SK-N-SH treated with all-trans-retinoic acid at 6 μM for 48 hours (cell line): ENCODE results near the gene SULT1C4.

Experiments used
- ATAC-seq: fragments of 200-7000 bp; cut with Tn5 transposase; 3 replicates; pipeline ENCODE4 v1.9.1; 2020; ENCODE audit warnings: mild to moderate bottlenecking, moderate library complexity
- ARNTL ChIP-seq: fragments of 450-650 bp; formaldehyde crosslinking; IDR thresholded peaks from 2 replicates; pipeline ENCODE4 v1.5.0; 2020; ENCODE audit warnings: low read depth, mild to moderate bottlenecking, moderate library complexity, borderline replicate concordance
- BACH2 ChIP-seq: fragments of 250-450 bp; sonication (Bioruptor Pico); IDR thresholded peaks from 2 replicates; pipeline ENCODE4 v1.9.0; 2021; ENCODE audit warnings: mild to moderate bottlenecking, borderline replicate concordance
- CSDC2 ChIP-seq: fragments of 250-450 bp; sonication (Bioruptor Pico); IDR thresholded peaks from 2 replicates; pipeline ENCODE4 v1.5.0; 2020; ENCODE audit warnings: mild to moderate bottlenecking, moderate library complexity
- ESRRG ChIP-seq: fragments of 250-450 bp; sonication (Bioruptor Pico); IDR thresholded peaks from 2 replicates; pipeline ENCODE4 v1.6.1; 2021; ENCODE audit warnings: mild to moderate bottlenecking
- GLIS3 ChIP-seq: fragments of 250-450 bp; sonication (Bioruptor Pico); IDR thresholded peaks from 2 replicates; pipeline ENCODE4 v1.5.0; 2020; ENCODE audit warnings: mild to moderate bottlenecking, moderate library complexity
- ISL1 ChIP-seq: fragments of 250-450 bp; sonication (Bioruptor Pico); IDR thresholded peaks from 2 replicates; pipeline ENCODE4 v2.1.2; 2022; ENCODE audit warnings: mild to moderate bottlenecking, moderate library complexity
- OSR1 ChIP-seq: fragments of 250-450 bp; sonication (Bioruptor Pico); IDR thresholded peaks from 2 replicates; pipeline ENCODE4 v1.8.0; 2022; ENCODE audit warnings: moderate library complexity, mild to moderate bottlenecking, inconsistent platforms
- PPARA ChIP-seq: fragments of 250-450 bp; sonication (Bioruptor Pico); IDR thresholded peaks from 2 replicates; pipeline ENCODE4 v1.5.0; 2020; ENCODE audit warnings: mild to moderate bottlenecking, borderline replicate concordance
- RARB ChIP-seq: fragments of 250-450 bp; sonication (Bioruptor Pico); IDR thresholded peaks from 2 replicates; pipeline ENCODE4 v1.8.0; 2021; ENCODE audit warnings: mild to moderate bottlenecking, moderate library complexity
- SNAI2 ChIP-seq: fragments of 250-450 bp; sonication (Bioruptor Pico); IDR thresholded peaks from 2 replicates; pipeline ENCODE4 v1.5.0; 2020; ENCODE audit warnings: mild to moderate bottlenecking, moderate library complexity
- TCF4 ChIP-seq: fragments of 250-450 bp; sonication (Bioruptor Pico); IDR thresholded peaks from 2 replicates; pipeline ENCODE4 v1.8.0; 2021; ENCODE audit warnings: mild to moderate bottlenecking, moderate library complexity, borderline replicate concordance
- TOX ChIP-seq: fragments of 250-450 bp; sonication (Bioruptor Pico); IDR thresholded peaks from 2 replicates; pipeline ENCODE4 v1.8.0; 2021; ENCODE audit warnings: mild to moderate bottlenecking, moderate library complexity, borderline replicate concordance
- ZC3H10 ChIP-seq: fragments of 250-450 bp; sonication (Bioruptor Pico); IDR thresholded peaks from 2 replicates; pipeline ENCODE4 v1.5.1; 2021; ENCODE audit warnings: mild to moderate bottlenecking, moderate library complexity
- ZFP30 ChIP-seq: fragments of 450-650 bp; formaldehyde crosslinking; IDR thresholded peaks from 2 replicates; pipeline ENCODE4 v1.5.0; 2022; ENCODE audit warnings: mild to moderate bottlenecking, moderate library complexity
- ZNF565 ChIP-seq: fragments of 450-650 bp; formaldehyde crosslinking; conservative IDR thresholded peaks from 2 replicates; pipeline ENCODE4 v1.5.0; 2020; ENCODE audit warnings: low read depth, mild to moderate bottlenecking, moderate library complexity
- ZNF70 ChIP-seq: fragments of 450-650 bp; formaldehyde crosslinking; IDR thresholded peaks from 2 replicates; pipeline ENCODE4 v1.5.0; 2020; ENCODE audit warnings: mild to moderate bottlenecking, moderate library complexity
- ZNF8 ChIP-seq: fragments of 450-650 bp; formaldehyde crosslinking; IDR thresholded peaks from 2 replicates; pipeline ENCODE4 v1.5.0; 2020; ENCODE audit warnings: mild to moderate bottlenecking, moderate library complexity
- TF ChIP-seq, protein P1 (sequence below): fragments of 250-450 bp; sonication (Bioruptor Pico); IDR thresholded peaks from 2 replicates; pipeline ENCODE4 v1.5.1; 2021; ENCODE audit warnings: mild to moderate bottlenecking, moderate library complexity
- TF ChIP-seq, protein P2 (sequence below): fragments of 250-450 bp; sonication (Bioruptor Pico); IDR thresholded peaks from 2 replicates; pipeline ENCODE4 v1.5.1; 2020; ENCODE audit warnings: low read depth, mild to moderate bottlenecking, moderate library complexity
- TF ChIP-seq, protein P3 (sequence below): fragments of 250-450 bp; sonication (Bioruptor Pico); IDR thresholded peaks from 2 replicates; pipeline ENCODE4 v1.5.0; 2020; ENCODE audit warnings: mild to moderate bottlenecking, moderate library complexity
- TF ChIP-seq, protein P4 (sequence below): fragments of 250-450 bp; sonication (Bioruptor Pico); IDR thresholded peaks from 2 replicates; pipeline ENCODE4 v1.8.0; 2021; ENCODE audit warnings: low read depth, mild to moderate bottlenecking, moderate library complexity, borderline replicate concordance
- TF ChIP-seq, protein P5 (sequence below): fragments of 250-450 bp; sonication (Bioruptor Pico); IDR thresholded peaks from 2 replicates; pipeline ENCODE4 v1.8.0; 2020; ENCODE audit warnings: mild to moderate bottlenecking, moderate library complexity, borderline replicate concordance

SULT1C4 gene

DNA sequence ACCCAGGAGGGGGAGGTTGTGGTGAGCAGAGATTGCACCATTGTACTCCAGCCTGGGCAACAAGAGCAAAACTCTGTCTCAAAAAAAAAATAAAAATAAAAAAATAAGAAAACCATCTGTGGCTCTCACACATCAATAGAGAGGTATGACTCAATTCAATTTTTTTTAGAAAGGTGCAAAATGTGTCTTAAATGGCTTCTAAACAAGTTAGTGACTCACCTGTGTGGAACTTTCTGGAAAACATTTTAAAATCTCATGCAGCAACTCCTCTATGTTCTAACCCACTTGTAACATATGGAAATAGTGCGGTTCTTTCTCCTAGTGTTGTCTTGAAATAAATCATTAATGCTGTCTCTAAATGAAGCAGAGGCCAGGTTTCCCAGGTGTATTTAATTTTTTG, 10.7 kb upstream of the SULT1C4 start:
- no peak for ATAC-seq
- TF ChIP-seq ZC3H10 (CRISPR knock-in tag) (no peak), TOX (CRISPR knock-in tag) (no peak), TCF4 (no peak), GLIS3 (CRISPR knock-in tag) (no peak), ISL1 (CRISPR knock-in tag) (no peak), ESRRG (no peak), RARB (CRISPR knock-in tag) (no peak), CSDC2 (CRISPR knock-in tag) (no peak), ZNF8 (no peak), ZNF70 (CRISPR knock-in tag) (no peak), PPARA (CRISPR knock-in tag) (no peak), ARNTL (no peak), SNAI2 (no peak)
- TF ChIP-seq, protein P1, sequence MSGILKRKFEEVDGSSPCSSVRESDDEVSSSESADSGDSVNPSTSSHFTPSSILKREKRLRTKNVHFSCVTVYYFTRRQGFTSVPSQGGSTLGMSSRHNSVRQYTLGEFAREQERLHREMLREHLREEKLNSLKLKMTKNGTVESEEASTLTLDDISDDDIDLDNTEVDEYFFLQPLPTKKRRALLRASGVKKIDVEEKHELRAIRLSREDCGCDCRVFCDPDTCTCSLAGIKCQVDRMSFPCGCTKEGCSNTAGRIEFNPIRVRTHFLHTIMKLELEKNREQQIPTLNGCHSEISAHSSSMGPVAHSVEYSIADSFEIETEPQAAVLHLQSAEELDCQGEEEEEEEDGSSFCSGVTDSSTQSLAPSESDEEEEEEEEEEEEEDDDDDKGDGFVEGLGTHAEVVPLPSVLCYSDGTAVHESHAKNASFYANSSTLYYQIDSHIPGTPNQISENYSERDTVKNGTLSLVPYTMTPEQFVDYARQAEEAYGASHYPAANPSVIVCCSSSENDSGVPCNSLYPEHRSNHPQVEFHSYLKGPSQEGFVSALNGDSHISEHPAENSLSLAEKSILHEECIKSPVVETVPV (CRISPR knock-in tag), result no peak
- TF ChIP-seq, protein P2, sequence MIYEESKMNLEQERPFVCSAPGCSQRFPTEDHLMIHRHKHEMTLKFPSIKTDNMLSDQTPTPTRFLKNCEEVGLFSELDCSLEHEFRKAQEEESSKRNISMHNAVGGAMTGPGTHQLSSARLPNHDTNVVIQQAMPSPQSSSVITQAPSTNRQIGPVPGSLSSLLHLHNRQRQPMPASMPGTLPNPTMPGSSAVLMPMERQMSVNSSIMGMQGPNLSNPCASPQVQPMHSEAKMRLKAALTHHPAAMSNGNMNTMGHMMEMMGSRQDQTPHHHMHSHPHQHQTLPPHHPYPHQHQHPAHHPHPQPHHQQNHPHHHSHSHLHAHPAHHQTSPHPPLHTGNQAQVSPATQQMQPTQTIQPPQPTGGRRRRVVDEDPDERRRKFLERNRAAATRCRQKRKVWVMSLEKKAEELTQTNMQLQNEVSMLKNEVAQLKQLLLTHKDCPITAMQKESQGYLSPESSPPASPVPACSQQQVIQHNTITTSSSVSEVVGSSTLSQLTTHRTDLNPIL, result no peak
- TF ChIP-seq, protein P3, sequence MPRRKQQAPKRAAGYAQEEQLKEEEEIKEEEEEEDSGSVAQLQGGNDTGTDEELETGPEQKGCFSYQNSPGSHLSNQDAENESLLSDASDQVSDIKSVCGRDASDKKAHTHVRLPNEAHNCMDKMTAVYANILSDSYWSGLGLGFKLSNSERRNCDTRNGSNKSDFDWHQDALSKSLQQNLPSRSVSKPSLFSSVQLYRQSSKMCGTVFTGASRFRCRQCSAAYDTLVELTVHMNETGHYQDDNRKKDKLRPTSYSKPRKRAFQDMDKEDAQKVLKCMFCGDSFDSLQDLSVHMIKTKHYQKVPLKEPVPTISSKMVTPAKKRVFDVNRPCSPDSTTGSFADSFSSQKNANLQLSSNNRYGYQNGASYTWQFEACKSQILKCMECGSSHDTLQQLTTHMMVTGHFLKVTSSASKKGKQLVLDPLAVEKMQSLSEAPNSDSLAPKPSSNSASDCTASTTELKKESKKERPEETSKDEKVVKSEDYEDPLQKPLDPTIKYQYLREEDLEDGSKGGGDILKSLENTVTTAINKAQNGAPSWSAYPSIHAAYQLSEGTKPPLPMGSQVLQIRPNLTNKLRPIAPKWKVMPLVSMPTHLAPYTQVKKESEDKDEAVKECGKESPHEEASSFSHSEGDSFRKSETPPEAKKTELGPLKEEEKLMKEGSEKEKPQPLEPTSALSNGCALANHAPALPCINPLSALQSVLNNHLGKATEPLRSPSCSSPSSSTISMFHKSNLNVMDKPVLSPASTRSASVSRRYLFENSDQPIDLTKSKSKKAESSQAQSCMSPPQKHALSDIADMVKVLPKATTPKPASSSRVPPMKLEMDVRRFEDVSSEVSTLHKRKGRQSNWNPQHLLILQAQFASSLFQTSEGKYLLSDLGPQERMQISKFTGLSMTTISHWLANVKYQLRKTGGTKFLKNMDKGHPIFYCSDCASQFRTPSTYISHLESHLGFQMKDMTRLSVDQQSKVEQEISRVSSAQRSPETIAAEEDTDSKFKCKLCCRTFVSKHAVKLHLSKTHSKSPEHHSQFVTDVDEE (CRISPR knock-in tag), result no peak
- TF ChIP-seq, protein P4, sequence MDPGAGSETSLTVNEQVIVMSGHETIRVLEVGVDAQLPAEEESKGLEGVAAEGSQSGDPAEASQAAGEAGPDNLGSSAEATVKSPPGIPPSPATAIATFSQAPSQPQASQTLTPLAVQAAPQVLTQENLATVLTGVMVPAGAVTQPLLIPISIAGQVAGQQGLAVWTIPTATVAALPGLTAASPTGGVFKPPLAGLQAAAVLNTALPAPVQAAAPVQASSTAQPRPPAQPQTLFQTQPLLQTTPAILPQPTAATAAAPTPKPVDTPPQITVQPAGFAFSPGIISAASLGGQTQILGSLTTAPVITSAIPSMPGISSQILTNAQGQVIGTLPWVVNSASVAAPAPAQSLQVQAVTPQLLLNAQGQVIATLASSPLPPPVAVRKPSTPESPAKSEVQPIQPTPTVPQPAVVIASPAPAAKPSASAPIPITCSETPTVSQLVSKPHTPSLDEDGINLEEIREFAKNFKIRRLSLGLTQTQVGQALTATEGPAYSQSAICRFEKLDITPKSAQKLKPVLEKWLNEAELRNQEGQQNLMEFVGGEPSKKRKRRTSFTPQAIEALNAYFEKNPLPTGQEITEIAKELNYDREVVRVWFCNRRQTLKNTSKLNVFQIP (CRISPR knock-in tag), result no peak
- TF ChIP-seq, protein P5, sequence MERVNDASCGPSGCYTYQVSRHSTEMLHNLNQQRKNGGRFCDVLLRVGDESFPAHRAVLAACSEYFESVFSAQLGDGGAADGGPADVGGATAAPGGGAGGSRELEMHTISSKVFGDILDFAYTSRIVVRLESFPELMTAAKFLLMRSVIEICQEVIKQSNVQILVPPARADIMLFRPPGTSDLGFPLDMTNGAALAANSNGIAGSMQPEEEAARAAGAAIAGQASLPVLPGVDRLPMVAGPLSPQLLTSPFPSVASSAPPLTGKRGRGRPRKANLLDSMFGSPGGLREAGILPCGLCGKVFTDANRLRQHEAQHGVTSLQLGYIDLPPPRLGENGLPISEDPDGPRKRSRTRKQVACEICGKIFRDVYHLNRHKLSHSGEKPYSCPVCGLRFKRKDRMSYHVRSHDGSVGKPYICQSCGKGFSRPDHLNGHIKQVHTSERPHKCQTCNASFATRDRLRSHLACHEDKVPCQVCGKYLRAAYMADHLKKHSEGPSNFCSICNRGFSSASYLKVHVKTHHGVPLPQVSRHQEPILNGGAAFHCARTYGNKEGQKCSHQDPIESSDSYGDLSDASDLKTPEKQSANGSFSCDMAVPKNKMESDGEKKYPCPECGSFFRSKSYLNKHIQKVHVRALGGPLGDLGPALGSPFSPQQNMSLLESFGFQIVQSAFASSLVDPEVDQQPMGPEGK (CRISPR knock-in tag), result no peak

DNA sequence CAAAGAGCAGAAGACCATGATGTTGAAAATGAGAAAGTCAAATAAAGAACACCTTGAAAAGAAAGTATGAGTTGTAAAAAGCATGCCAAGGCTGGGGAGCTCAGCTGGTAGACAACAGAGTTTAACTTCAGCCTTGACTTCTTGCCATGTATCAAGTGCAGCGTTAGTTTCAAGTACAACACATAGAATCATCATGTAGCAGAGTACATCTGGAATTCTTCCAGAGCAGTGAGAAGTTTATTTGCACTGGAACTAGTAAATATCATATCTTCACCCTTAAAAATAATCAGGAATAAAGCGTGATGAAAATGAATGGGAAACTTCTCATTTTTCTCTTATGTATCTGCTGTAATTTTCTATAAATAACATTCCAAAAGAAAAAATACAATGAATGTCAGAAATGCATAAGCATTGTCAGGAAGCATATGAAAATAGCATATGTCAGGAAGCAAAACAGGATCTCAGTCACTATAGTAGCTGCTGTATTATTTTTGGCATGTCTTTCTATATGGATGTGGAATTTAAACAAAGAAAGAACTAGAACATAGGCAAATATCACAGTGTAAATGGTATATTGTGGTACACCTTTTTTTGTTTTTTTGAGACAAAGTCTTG, 10.1 kb upstream of the SULT1C4 start:
- no peak for TF ChIP-seq ZNF8
- TF ChIP-seq GLIS3 (CRISPR knock-in tag), result no peak
- TF ChIP-seq, protein P2, result no peak
- no peak for TF ChIP-seq ZNF565
- no peak for TF ChIP-seq ESRRG
- TF ChIP-seq OSR1 (CRISPR knock-in tag), result no peak
- no peak for ATAC-seq

DNA sequence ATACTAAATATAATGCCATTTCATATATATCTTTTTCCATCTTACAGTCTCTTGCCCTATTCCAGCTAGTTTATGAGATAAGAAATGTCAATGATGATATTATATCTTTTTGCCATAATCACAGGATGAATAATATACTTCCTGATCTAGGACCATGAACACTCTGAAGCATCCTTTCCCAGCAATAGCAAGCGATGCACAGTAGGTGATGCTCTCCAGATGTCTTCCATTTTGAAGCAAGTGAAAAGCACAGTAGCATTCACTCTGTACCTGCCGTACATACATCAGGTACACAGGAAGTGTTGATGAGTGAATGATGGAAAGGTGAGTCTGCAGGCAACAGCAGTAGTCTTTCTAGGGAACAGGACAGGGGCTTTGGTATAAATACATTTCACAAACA, 8.6 kb upstream of the SULT1C4 start:
- ATAC-seq, result no peak
- TF ChIP-seq, protein P4 (CRISPR knock-in tag), result no peak
- TF ChIP-seq OSR1 (CRISPR knock-in tag), result no peak
- no peak for TF ChIP-seq ZNF565
- TF ChIP-seq, protein P1 (CRISPR knock-in tag), result no peak
- no peak for TF ChIP-seq BACH2 (CRISPR knock-in tag)
- TF ChIP-seq ZFP30 (CRISPR knock-in tag), result no peak
- no peak for TF ChIP-seq ISL1 (CRISPR knock-in tag)
- no peak for TF ChIP-seq CSDC2 (CRISPR knock-in tag)
- TF ChIP-seq ZNF70 (CRISPR knock-in tag), result no peak
- TF ChIP-seq TOX (CRISPR knock-in tag), result no peak
- TF ChIP-seq, protein P2, result no peak
- TF ChIP-seq TCF4, result no peak
